Astrocyte (in vitro differentiated cells and primary cell): Measurements from ENCODE around the gene ERC1. TPM values are rescaled to one million over a fixed set of nuclear protein-coding genes. Genes with fewer than 3 reads are reported as not detected.

ENCODE experiments used
- DNase-seq: peaks from one replicate; pipeline ENCODE4 v3.0.0-alpha.2; 2010; ENCODE audit warnings: low read depth
- FAIRE-seq: peaks from 2 replicates; lab custom pipeline; 2011; peaks lifted over from hg19 to GRCh38; lab: Jason Lieb, UNC
- H2AFZ ChIP-seq: 2 replicates; pipeline ENCODE4 v1.6.0; 2012; ENCODE audit warnings: low read depth, low read length, inconsistent platforms
- H3K27ac ChIP-seq: 2 replicates; pipeline ENCODE4 v1.5.1; 2011; ENCODE audit warnings: low read depth, low read length, inconsistent platforms
- H3K27me3 ChIP-seq: 2 replicates; pipeline ENCODE4 v1.6.0; 2011; ENCODE audit warnings: low read length, inconsistent platforms; ENCODE audit not compliant: insufficient read depth
- H3K36me3 ChIP-seq: 2 replicates; pipeline ENCODE4 v1.5.1; 2011; ENCODE audit warnings: low read length, inconsistent platforms; ENCODE audit not compliant: insufficient read depth
- H3K4me1 ChIP-seq: 2 replicates; pipeline ENCODE4 v1.5.1; 2011; ENCODE audit warnings: low read length, inconsistent platforms; ENCODE audit not compliant: insufficient read depth
- H3K4me2 ChIP-seq: 2 replicates; pipeline ENCODE4 v1.6.0; 2012; ENCODE audit warnings: low read length, inconsistent platforms
- H3K4me3 ChIP-seq: 2 replicates; pipeline ENCODE4 v1.5.1; 2011; ENCODE audit warnings: low read depth, mild to moderate bottlenecking, low read length, inconsistent platforms; ENCODE audit not compliant: insufficient read depth
- H3K79me2 ChIP-seq: 2 replicates; pipeline ENCODE4 v1.6.0; 2012; ENCODE audit warnings: mild to moderate bottlenecking, low read length, inconsistent platforms; ENCODE audit not compliant: insufficient read depth
- H3K9ac ChIP-seq: 2 replicates; pipeline ENCODE4 v1.6.0; 2012; ENCODE audit warnings: mild to moderate bottlenecking, low read length, inconsistent platforms
- H3K9me3 ChIP-seq: 2 replicates; pipeline ENCODE4 v1.5.1; 2012; ENCODE audit warnings: low read depth, mild to moderate bottlenecking, low read length, inconsistent platforms; ENCODE audit not compliant: insufficient read depth
- H4K20me1 ChIP-seq: 2 replicates; pipeline ENCODE4 v1.6.0; 2012; ENCODE audit warnings: low read length, inconsistent platforms; ENCODE audit not compliant: insufficient read depth
- H3K27ac Mint-ChIP-seq: one replicate; pipeline ENCODE4 v1.8.0; 2021; ENCODE audit warnings: mild to moderate bottlenecking, mixed read lengths; ENCODE audit not compliant: unreplicated experiment
- H3K27me3 Mint-ChIP-seq: one replicate; pipeline ENCODE4 v1.8.0; 2021; ENCODE audit warnings: low read depth, mixed read lengths; ENCODE audit not compliant: unreplicated experiment
- H3K36me3 Mint-ChIP-seq: one replicate; pipeline ENCODE4 v1.8.0; 2021; ENCODE audit warnings: low read depth, mixed read lengths; ENCODE audit not compliant: unreplicated experiment
- H3K4me1 Mint-ChIP-seq: one replicate; pipeline ENCODE4 v1.8.0; 2021; ENCODE audit warnings: low read depth, mixed read lengths; ENCODE audit not compliant: unreplicated experiment
- H3K4me3 Mint-ChIP-seq: one replicate; pipeline ENCODE4 v1.8.0; 2021; ENCODE audit warnings: mild to moderate bottlenecking, moderate library complexity, mixed read lengths; ENCODE audit not compliant: unreplicated experiment
- H3K9me3 Mint-ChIP-seq: one replicate; pipeline ENCODE4 v1.8.0; 2021; ENCODE audit warnings: mild to moderate bottlenecking, mixed read lengths; ENCODE audit not compliant: unreplicated experiment
- EZH2 ChIP-seq: IDR thresholded peaks from 2 replicates; pipeline ENCODE4 v1.6.1; 2012; ENCODE audit warnings: mild to moderate bottlenecking, low read length, inconsistent platforms; ENCODE audit not compliant: insufficient read depth
- total RNA-seq: library from RNA; stranded (reverse); gene quantifications from 2 replicates; pipeline ENCODE4 v1.2.1, GENCODE V29; 2021
- TF ChIP-seq, protein P1 (sequence below): IDR thresholded peaks from 2 replicates; pipeline ENCODE4 v1.5.1; 2011; ENCODE audit warnings: low read depth, mild to moderate bottlenecking, inconsistent platforms, low read length, moderate library complexity; ENCODE audit not compliant: insufficient read depth

The ERC1 gene
- total RNA-seq, 1 donor from 2014 or later = 67.1 TPM

DNA sequence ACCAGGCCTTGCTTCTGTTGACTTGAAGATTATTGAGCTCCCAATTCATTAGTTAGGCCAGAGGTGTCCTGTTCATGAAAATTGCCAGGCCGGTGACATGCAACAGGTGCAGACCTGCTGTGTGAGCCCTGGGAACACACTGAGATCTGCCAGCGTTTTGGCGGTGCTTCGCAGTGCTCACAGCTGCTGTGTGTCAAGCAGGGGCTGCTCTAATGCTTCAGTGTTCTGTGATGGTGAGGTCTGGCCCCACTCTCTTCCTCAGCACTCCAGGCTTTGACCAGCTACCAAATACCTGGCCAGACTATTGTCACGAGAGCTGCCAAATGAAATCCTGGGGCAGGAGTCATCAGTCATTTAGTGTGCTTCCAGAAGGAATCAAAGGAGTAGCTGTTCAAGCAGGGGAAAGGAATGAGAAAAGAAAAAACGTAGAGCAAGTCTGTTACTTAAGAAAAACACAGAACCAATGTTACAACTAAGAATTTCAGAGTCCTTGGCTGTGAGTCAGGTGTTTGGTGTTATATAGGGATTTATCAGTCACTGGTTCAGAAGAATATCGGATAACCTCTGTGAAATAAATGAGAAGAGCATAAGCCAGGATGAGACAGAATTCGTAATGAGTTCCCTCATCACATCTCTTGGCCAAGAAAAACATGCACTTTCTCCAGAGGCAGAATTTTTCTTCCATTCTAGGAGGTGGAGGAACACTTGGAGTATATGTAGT, 452.6 kb downstream of the ERC1 start:
- H2AFZ ChIP-seq = no peak overlapping the region
- Mint-ChIP-seq H3K9me3 (no peaks in the 10 kb centered on the region), H3K4me3 (no peak overlapping the region), H3K4me1 (peaks cover 24% of the 10 kb centered on the region), H3K36me3 (peaks cover 6% of the 10 kb centered on the region), H3K27me3 (no peaks in the 10 kb centered on the region), H3K27ac (peak overlapping the region; percentile 10)
- peak overlapping the region; percentile 77 for H3K4me2 ChIP-seq
- no peaks in the 10 kb centered on the region for H3K36me3 ChIP-seq
- no peaks in the 10 kb centered on the region for H3K9me3 ChIP-seq
- H3K9ac ChIP-seq = peak overlapping the region; percentile 77
- TF ChIP-seq EZH2 = no peak
- TF ChIP-seq, protein P1, sequence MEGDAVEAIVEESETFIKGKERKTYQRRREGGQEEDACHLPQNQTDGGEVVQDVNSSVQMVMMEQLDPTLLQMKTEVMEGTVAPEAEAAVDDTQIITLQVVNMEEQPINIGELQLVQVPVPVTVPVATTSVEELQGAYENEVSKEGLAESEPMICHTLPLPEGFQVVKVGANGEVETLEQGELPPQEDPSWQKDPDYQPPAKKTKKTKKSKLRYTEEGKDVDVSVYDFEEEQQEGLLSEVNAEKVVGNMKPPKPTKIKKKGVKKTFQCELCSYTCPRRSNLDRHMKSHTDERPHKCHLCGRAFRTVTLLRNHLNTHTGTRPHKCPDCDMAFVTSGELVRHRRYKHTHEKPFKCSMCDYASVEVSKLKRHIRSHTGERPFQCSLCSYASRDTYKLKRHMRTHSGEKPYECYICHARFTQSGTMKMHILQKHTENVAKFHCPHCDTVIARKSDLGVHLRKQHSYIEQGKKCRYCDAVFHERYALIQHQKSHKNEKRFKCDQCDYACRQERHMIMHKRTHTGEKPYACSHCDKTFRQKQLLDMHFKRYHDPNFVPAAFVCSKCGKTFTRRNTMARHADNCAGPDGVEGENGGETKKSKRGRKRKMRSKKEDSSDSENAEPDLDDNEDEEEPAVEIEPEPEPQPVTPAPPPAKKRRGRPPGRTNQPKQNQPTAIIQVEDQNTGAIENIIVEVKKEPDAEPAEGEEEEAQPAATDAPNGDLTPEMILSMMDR = no peak
- H3K4me1 ChIP-seq = peaks cover 17% of the 10 kb centered on the region
- no peaks in the 10 kb centered on the region for H3K27me3 ChIP-seq
- H4K20me1 ChIP-seq = no peaks in the 10 kb centered on the region
- peak overlapping the region; percentile 89 for H3K27ac ChIP-seq
- DNase-seq (peak; percentile 95), FAIRE-seq (peak; percentile 73)
- no peaks in the 10 kb centered on the region for H3K79me2 ChIP-seq
- H3K4me3 ChIP-seq = peak overlapping the region; percentile 7

DNA sequence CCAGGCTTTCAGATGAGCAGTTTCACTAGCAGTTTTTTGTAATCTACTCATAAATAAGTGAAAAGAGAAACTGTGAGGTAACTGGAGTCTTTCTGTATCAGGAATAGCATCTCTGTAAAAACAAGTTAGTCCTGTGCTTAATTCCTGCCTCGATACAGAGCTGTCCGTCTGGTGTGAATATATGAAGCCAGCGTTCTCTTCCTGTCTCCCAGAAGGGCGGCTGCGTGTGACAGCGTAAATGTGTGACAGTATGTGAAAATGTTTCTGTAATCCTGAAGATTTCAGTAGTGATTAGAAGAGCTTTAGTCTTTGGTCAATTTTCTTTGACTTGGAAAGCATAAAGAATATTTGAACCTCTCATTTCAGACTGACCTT, 453.1 kb downstream of the ERC1 start:
- peaks cover 24% of the 10 kb centered on the region for H3K4me1 Mint-ChIP-seq
- H2AFZ ChIP-seq = no peak overlapping the region
- DNase-seq = no peak
- peak overlapping the region; percentile 7 for H3K4me3 ChIP-seq
- no peak overlapping the region for H3K4me3 Mint-ChIP-seq
- TF ChIP-seq, protein P1 = no peak
- TF ChIP-seq EZH2 = no peak
- FAIRE-seq = no peak
- peak overlapping the region; percentile 89 for H3K27ac ChIP-seq
- no peak overlapping the region for H3K27ac Mint-ChIP-seq
- no peaks in the 10 kb centered on the region for H3K27me3 ChIP-seq
- H3K9ac ChIP-seq = peak overlapping the region; percentile 77
- H3K79me2 ChIP-seq = no peaks in the 10 kb centered on the region
- H4K20me1 ChIP-seq = no peaks in the 10 kb centered on the region
- no peaks in the 10 kb centered on the region for H3K9me3 ChIP-seq
- H3K4me2 ChIP-seq = peak overlapping the region; percentile 77
- no peaks in the 10 kb centered on the region for H3K27me3 Mint-ChIP-seq
- H3K9me3 Mint-ChIP-seq = no peaks in the 10 kb centered on the region
- no peaks in the 10 kb centered on the region for H3K36me3 ChIP-seq
- H3K36me3 Mint-ChIP-seq = peaks cover 6% of the 10 kb centered on the region
- H3K4me1 ChIP-seq = peaks cover 17% of the 10 kb centered on the region

- Histone ChIP-seq H3K36me3 (no peaks in the 10 kb centered on the region), H3K9ac (no peak overlapping the region), H2AFZ (no peak overlapping the region), H3K4me1 (peaks cover 17% of the 10 kb centered on the region), H3K4me3 (no peak overlapping the region), H3K9me3 (no peaks in the 10 kb centered on the region), H3K4me2 (no peak overlapping the region), H4K20me1 (no peaks in the 10 kb centered on the region), H3K79me2 (no peaks in the 10 kb centered on the region), H3K27me3 (no peaks in the 10 kb centered on the region), H3K27ac (no peak overlapping the region)
- H3K4me3 Mint-ChIP-seq = no peak overlapping the region
- no peaks in the 10 kb centered on the region for H3K9me3 Mint-ChIP-seq
- H3K36me3 Mint-ChIP-seq = peaks cover 7% of the 10 kb centered on the region
- H3K4me1 Mint-ChIP-seq = peaks cover 22% of the 10 kb centered on the region
- FAIRE-seq = no peak
- no peaks in the 10 kb centered on the region for H3K27me3 Mint-ChIP-seq
- TF ChIP-seq, protein P1 = no peak
- TF ChIP-seq EZH2 = no peak
- peak overlapping the region; percentile 7 for H3K27ac Mint-ChIP-seq
- no peak for DNase-seq
Measured at GRCh38 chr12:1445807-1446206, 454.8 kb downstream of the ERC1 start.
